ENCODE data around the gene CBLB. TPM values are rescaled to one million over a fixed set of nuclear protein-coding genes. Genes with fewer than 3 reads are reported as not detected.
"Not testable (repeated sequence)": the region's sequence is repeated elsewhere in the genome, so short reads cannot be mapped to it uniquely, and the experiment has no call there.

Gene CBLB
- total RNA-seq, 1 donor from 2014 or later: 46.7 TPM

DNA sequence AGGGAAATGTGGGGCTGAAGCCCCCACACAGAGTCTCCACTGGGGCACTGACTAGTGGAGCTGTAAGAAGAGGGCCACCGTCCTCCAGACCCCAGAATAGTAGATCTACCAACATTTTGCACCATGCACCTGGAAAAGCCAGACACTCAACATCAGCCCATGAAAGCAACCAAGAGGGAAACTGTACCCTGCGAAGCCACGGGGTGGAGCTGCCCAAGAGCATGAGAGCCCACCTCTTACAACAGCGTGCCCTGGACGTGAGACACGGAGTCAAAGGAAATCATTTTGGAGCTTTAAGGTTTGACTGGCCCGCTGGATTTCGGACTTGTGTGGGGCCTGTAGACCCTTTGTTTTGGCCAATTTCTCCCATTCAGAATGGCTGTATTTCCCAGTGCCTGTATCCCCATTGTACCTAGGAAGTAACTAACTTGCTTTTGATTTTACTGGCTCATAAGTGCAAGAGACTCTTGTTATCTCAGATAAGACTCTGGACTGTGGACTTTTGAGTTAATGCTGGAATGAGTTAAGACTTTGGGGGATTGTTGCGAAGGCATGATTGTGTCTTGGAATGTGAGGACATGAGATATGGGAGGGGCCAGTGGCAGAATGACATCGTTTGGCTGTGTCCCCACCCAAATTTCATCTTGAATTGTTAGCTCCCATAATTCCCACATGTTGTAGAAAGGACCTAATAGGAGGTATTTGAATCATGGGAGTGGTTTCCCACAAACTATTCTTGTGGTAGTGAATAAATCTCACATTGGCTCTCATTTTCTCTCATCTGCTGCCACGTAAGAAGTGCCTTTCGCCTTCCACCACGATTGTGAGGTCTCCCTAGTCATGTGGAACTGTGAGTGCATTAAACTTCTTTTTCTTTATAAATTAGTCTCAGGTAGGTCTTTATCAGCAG, 105.8 kb downstream of the CBLB start:
- DNase-seq: no peak
- peaks cover 35% of the 10 kb centered on the region for H3K36me3 ChIP-seq
- TF ChIP-seq, protein P1, sequence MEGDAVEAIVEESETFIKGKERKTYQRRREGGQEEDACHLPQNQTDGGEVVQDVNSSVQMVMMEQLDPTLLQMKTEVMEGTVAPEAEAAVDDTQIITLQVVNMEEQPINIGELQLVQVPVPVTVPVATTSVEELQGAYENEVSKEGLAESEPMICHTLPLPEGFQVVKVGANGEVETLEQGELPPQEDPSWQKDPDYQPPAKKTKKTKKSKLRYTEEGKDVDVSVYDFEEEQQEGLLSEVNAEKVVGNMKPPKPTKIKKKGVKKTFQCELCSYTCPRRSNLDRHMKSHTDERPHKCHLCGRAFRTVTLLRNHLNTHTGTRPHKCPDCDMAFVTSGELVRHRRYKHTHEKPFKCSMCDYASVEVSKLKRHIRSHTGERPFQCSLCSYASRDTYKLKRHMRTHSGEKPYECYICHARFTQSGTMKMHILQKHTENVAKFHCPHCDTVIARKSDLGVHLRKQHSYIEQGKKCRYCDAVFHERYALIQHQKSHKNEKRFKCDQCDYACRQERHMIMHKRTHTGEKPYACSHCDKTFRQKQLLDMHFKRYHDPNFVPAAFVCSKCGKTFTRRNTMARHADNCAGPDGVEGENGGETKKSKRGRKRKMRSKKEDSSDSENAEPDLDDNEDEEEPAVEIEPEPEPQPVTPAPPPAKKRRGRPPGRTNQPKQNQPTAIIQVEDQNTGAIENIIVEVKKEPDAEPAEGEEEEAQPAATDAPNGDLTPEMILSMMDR (IDR thresholded peaks at IDR 0.05; ENCODE audit: borderline replicate concordance): no peak
- peaks cover 14% of the 10 kb centered on the region for H3K9me3 ChIP-seq (replicated peaks)
- intact Hi-C loops (cut with micrococcal nuclease): no loop called here
- H3K27ac ChIP-seq (replicated peaks): no peak overlapping the region
- H3K4me3 ChIP-seq: no peak overlapping the region
- peaks cover 54% of the 10 kb centered on the region for H3K4me1 ChIP-seq
- no peaks in the 10 kb centered on the region for H3K27me3 ChIP-seq (ENCODE audit: low read depth)

DNA sequence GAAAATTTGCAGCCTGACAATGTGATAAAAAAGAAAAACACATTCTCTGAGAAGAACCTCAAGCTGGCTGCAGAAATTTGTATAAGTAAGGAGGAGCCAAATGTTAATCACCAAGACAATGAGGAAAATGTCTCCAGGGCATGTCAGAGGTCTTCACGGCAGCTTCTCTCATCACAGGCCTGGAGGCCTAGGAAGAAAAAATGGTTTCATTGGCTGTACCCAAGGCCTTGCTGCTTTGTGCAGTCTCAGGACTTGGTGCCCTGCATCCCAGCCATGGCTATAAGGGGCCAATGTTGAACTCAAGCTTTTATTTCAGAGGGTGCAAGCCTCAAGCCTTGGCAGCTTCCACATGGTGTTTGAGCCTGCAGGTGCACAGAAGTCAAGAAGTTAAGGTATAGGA, 106.6 kb downstream of the CBLB start:
- H3K27ac ChIP-seq (replicated peaks); intact Hi-C loops (cut with micrococcal nuclease); H3K4me3 ChIP-seq; H3K27me3 ChIP-seq (ENCODE audit: low read depth); DNase-seq: not testable (repeated sequence)
- Histone ChIP-seq H3K36me3 (peaks cover 35% of the 10 kb centered on the region), H3K9me3 (replicated peaks) (peaks cover 14% of the 10 kb centered on the region), H3K4me1 (peaks cover 48% of the 10 kb centered on the region)

DNA sequence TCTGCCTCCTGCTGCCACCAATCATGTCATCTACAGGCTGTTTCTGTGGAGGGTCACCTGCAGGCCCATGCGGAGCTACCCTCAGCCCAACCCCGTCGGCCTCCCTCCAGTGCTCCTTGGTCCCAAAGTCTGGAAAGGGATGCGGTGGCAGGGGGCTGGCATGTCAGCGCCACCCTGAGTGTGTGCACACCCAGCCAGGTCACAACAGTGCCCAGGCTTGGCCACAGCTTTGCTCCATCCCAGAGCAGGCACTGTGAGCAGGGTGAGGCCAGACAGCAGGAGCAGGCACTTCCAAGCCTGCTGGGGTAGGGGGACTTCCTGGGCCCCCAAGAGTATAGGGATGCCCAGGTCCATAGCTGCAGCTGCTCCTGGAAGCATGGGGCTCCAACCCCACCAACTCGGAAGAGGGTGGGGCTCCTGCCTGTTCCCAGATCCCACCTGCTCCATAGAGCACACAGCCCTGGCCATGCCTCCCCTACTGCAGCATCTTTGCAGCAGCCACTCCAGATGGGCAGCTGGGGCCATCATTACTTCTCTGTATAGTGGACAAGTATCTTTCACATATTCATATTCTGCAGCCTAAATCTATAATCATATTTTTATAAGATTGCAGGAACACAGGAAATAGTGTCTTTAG, 109.3 kb downstream of the CBLB start:
- Histone ChIP-seq H3K27me3 (ENCODE audit: low read depth) (no peaks in the 10 kb centered on the region), H3K27ac (replicated peaks) (no peak overlapping the region), H3K9me3 (replicated peaks) (peaks cover 14% of the 10 kb centered on the region), H3K4me1 (peaks cover 46% of the 10 kb centered on the region), H3K36me3 (peaks cover 35% of the 10 kb centered on the region), H3K4me3 (no peak overlapping the region)
- intact Hi-C loops (cut with micrococcal nuclease): no loop called here
- TF ChIP-seq, protein P1 (IDR thresholded peaks at IDR 0.05; ENCODE audit: borderline replicate concordance): no peak
- no peak for DNase-seq

DNA sequence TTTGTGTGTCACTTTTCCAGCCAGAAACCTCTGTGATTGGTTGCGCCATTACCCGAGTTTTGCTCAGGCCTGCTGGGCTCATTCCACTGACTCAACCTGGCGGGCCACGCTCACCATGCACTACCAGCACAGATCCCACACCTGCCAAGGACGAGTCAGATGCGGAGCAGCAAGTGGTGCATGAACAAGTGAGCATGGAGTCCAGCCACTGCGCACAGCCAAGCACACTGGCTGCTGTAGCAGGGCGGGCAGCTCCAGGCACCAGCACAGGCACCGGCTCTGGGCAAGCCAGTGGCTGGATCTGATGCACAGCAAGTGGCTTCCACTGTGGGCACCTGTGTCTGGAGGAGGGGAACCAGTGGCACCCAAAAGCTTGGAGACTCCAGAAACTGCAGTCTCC, 110.4 kb downstream of the CBLB start:
- intact Hi-C loops (cut with micrococcal nuclease): no loop called here
- Histone ChIP-seq H3K36me3 (peaks cover 32% of the 10 kb centered on the region), H3K4me1 (peaks cover 48% of the 10 kb centered on the region), H3K27me3 (ENCODE audit: low read depth) (no peaks in the 10 kb centered on the region), H3K4me3 (no peak overlapping the region), H3K9me3 (replicated peaks) (peaks cover 14% of the 10 kb centered on the region), H3K27ac (replicated peaks) (no peak overlapping the region)
- TF ChIP-seq, protein P1 (IDR thresholded peaks at IDR 0.05; ENCODE audit: borderline replicate concordance): no peak
- DNase-seq: no peak

- TF ChIP-seq, protein P1 (IDR thresholded peaks at IDR 0.05; ENCODE audit: borderline replicate concordance): no peak
- H3K4me3 ChIP-seq: no peak overlapping the region
- intact Hi-C loops (cut with micrococcal nuclease): no loop called here
- H3K27ac ChIP-seq (replicated peaks): no peak overlapping the region
- DNase-seq: no peak
- peaks cover 26% of the 10 kb centered on the region for H3K36me3 ChIP-seq
- H3K9me3 ChIP-seq (replicated peaks): no peaks in the 10 kb centered on the region
- H3K4me1 ChIP-seq: peaks cover 61% of the 10 kb centered on the region
- no peaks in the 10 kb centered on the region for H3K27me3 ChIP-seq (ENCODE audit: low read depth)
These were observed 113.5 kb downstream of the CBLB start for GRCh38 chr3:105755121-105755886.
